C4-2B (cell line): ENCODE results near the gene IQUB.

Experiments used
- ZFX ChIP-seq: fragments of 450-650 bp; IDR thresholded peaks from 2 replicates; pipeline ENCODE4 v1.6.1; 2017
- TF ChIP-seq, protein P1 (sequence below): fragments of 450-650 bp; conservative IDR thresholded peaks from 2 replicates; pipeline ENCODE4 v1.5.1; 2017; ENCODE audit warnings: mild to moderate bottlenecking

DNA sequence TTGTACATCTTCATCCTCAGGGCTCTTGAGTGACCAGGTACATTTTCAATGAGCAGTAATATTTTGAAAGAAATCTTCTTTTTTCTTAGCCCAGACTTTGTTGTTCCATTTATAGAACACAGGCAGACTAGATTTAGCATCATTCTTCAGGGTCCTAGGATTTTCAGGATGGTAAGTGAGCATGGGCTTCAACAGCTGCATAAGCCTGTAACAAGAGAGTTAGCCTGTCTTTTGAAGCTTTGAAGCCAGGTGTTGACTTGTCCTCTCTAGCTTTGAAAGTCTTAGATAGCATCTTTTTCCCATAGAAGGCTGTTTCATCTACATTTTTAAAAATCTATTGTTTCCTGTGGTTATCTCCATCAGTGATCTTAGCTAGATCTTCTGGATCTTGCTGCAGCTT, 27.7 kb upstream of the IQUB start:
- TF ChIP-seq, protein P1, sequence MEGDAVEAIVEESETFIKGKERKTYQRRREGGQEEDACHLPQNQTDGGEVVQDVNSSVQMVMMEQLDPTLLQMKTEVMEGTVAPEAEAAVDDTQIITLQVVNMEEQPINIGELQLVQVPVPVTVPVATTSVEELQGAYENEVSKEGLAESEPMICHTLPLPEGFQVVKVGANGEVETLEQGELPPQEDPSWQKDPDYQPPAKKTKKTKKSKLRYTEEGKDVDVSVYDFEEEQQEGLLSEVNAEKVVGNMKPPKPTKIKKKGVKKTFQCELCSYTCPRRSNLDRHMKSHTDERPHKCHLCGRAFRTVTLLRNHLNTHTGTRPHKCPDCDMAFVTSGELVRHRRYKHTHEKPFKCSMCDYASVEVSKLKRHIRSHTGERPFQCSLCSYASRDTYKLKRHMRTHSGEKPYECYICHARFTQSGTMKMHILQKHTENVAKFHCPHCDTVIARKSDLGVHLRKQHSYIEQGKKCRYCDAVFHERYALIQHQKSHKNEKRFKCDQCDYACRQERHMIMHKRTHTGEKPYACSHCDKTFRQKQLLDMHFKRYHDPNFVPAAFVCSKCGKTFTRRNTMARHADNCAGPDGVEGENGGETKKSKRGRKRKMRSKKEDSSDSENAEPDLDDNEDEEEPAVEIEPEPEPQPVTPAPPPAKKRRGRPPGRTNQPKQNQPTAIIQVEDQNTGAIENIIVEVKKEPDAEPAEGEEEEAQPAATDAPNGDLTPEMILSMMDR: no peak
- TF ChIP-seq ZFX: no peak
